ENCODE measurements around the gene PACSIN3. TPM values are rescaled to one million over a fixed set of nuclear protein-coding genes. Genes with fewer than 3 reads are reported as not detected.

PACSIN3 gene
- total RNA-seq, 1 experiment from 2014 or later: 88.1 TPM

GRCh38 chr11:47136327-47136726 lies 49.9 kb downstream of the PACSIN3 start:
- in situ Hi-C loops (cut with HindIII; ENCODE audit: low sequenced_read_pairs): no loop called here
- DNase-seq (ENCODE audit: low spot score): no peak

GRCh38 chr11:47132981-47133380 lies 53.3 kb downstream of the PACSIN3 start:
- in situ Hi-C loops (cut with HindIII; ENCODE audit: low sequenced_read_pairs): no loop called here

GRCh38 chr11:47132490-47132889 lies 53.7 kb downstream of the PACSIN3 start:
- no peak for DNase-seq (ENCODE audit: low spot score)
- in situ Hi-C loops (cut with HindIII; ENCODE audit: low sequenced_read_pairs): no loop called here

More at GRCh38 chr11:47132981-47133380, 53.3 kb downstream of the PACSIN3 start:
- DNase-seq (ENCODE audit: low spot score): no peak

- in situ Hi-C loops (cut with HindIII; ENCODE audit: low sequenced_read_pairs): no loop called here
- DNase-seq (ENCODE audit: low spot score): no peak
These were observed 55.1 kb downstream of the PACSIN3 start for GRCh38 chr11:47131136-47131535.

- no peak for DNase-seq (ENCODE audit: low spot score)
- in situ Hi-C loops (cut with HindIII; ENCODE audit: low sequenced_read_pairs): no loop called here
These were observed 55.7 kb downstream of the PACSIN3 start for GRCh38 chr11:47130543-47130942.

Other genes starting within 250 kb of the PACSIN3 start
- 9.0 and 19.3 TPM in 2 replicates for gene CSTPP1, start 249.7 kb downstream of the PACSIN3 start, total RNA-seq (2014; rRNA removed; shearing (Covaris generic))
- gene ARFGAP2, start 9.6 kb downstream of the PACSIN3 start, total RNA-seq (2014; rRNA removed; shearing (Covaris generic)): 119 and 166 TPM in 2 replicates
- gene DDB2, start 28.5 kb upstream of the PACSIN3 start, total RNA-seq (2014; rRNA removed; shearing (Covaris generic)): 53.2 and 53.4 TPM in 2 replicates
- gene ACP2, start 62.4 kb upstream of the PACSIN3 start, total RNA-seq (2014; rRNA removed; shearing (Covaris generic)): 27.8 and 41.4 TPM in 2 replicates
- 13.7 and 14.1 TPM in 2 replicates for gene NR1H3, start 71.6 kb upstream of the PACSIN3 start, total RNA-seq (2014; rRNA removed; shearing (Covaris generic))
- gene MADD, start 83.7 kb upstream of the PACSIN3 start, total RNA-seq (2014; rRNA removed; shearing (Covaris generic)): 12.9 and 13.4 TPM in 2 replicates
- gene MYBPC3, start 166.3 kb upstream of the PACSIN3 start, total RNA-seq (2014; rRNA removed; shearing (Covaris generic)): 0.37 TPM in 1 of 2 replicates, not detected in the other
- gene SPI1, start 192.1 kb upstream of the PACSIN3 start, total RNA-seq (2014; rRNA removed; shearing (Covaris generic)): not detected in 2 replicates
- 22.9 and 43.0 TPM in 2 replicates for gene SLC39A13, start 222.2 kb upstream of the PACSIN3 start, total RNA-seq (2014; rRNA removed; shearing (Covaris generic))
- gene PSMC3, start 240.0 kb upstream of the PACSIN3 start, total RNA-seq (2014; rRNA removed; shearing (Covaris generic)): 149 and 239 TPM in 2 replicates

Data from G401 (cell line).